Epithelial cell of prostate (primary cell): ENCODE results near the gene PCYOX1L.

ENCODE experiments used
- DNase-seq: peaks from one replicate; pipeline ENCODE4 v3.0.0-alpha.2; 2011; ENCODE audit warnings: low read depth, low spot score
- H3K27ac ChIP-seq: fragments of 450-650 bp; 2 replicates; pipeline ENCODE4 v1.5.1; 2017; ENCODE audit warnings: mild to moderate bottlenecking

PCYOX1L gene

GRCh38 chr5:149365418-149365817, 7.6 kb downstream of the PCYOX1L start:
- H3K27ac ChIP-seq = peak overlapping the region; percentile 31
- no peak for DNase-seq

- peak overlapping the region; percentile 31 for H3K27ac ChIP-seq
- no peak for DNase-seq
Measured at GRCh38 chr5:149366169-149366729, 8.4 kb downstream of the PCYOX1L start.

GRCh38 chr5:149367249-149367971, 9.6 kb downstream of the PCYOX1L start:
- no peak for DNase-seq

GRCh38 chr5:149367972-149368645, 10.3 kb downstream of the PCYOX1L start:
- DNase-seq = no peak
- no peak overlapping the region for H3K27ac ChIP-seq

More at GRCh38 chr5:149367249-149367971, 9.6 kb downstream of the PCYOX1L start:
- H3K27ac ChIP-seq = no peak overlapping the region

GRCh38 chr5:149370878-149371277, 13.0 kb downstream of the PCYOX1L start:
- no peak for DNase-seq
- H3K27ac ChIP-seq = no peak overlapping the region

- no peak overlapping the region for H3K27ac ChIP-seq
- DNase-seq = no peak
Measured at GRCh38 chr5:149371296-149371962, 13.6 kb downstream of the PCYOX1L start.

- H3K27ac ChIP-seq = no peak overlapping the region
- no peak for DNase-seq
Measured at GRCh38 chr5:149372076-149372795, 14.4 kb downstream of the PCYOX1L start.

- DNase-seq = no peak
- H3K27ac ChIP-seq = no peak overlapping the region
Measured at GRCh38 chr5:149372932-149373331, 15.1 kb downstream of the PCYOX1L start.

- DNase-seq = no peak
- no peak overlapping the region for H3K27ac ChIP-seq
Measured at GRCh38 chr5:149374303-149374702, 16.5 kb downstream of the PCYOX1L start.

GRCh38 chr5:149374801-149375200, 17.0 kb downstream of the PCYOX1L start:
- no peak overlapping the region for H3K27ac ChIP-seq

GRCh38 chr5:149375434-149375833, 17.6 kb downstream of the PCYOX1L start:
- H3K27ac ChIP-seq = no peak overlapping the region
- no peak for DNase-seq

More at GRCh38 chr5:149374801-149375200, 17.0 kb downstream of the PCYOX1L start:
- no peak for DNase-seq

GRCh38 chr5:149376104-149376503, 18.3 kb downstream of the PCYOX1L start:
- H3K27ac ChIP-seq = no peak overlapping the region
- no peak for DNase-seq

GRCh38 chr5:149376711-149377447, 19.0 kb downstream of the PCYOX1L start:
- no peak overlapping the region for H3K27ac ChIP-seq
- no peak for DNase-seq

GRCh38 chr5:149378241-149378820, 20.5 kb downstream of the PCYOX1L start:
- no peak overlapping the region for H3K27ac ChIP-seq
- DNase-seq = no peak

GRCh38 chr5:149379177-149379761, 21.4 kb downstream of the PCYOX1L start, which contains the start of gene IL17B:
Gene IL17B (minus strand): TSS chr5:149379292. CDS start chr5:149379225, 67 bp downstream.
- H3K27ac ChIP-seq = no peak within 1 kb of the TSS
- DNase-seq = no peak

- DNase-seq = no peak
Measured at GRCh38 chr5:149379818-149380374, 22.1 kb downstream of the PCYOX1L start.

GRCh38 chr5:149380466-149381121, 22.7 kb downstream of the PCYOX1L start:
- DNase-seq = no peak
- H3K27ac ChIP-seq = no peak overlapping the region

More at GRCh38 chr5:149379818-149380374, 22.1 kb downstream of the PCYOX1L start:
- no peak overlapping the region for H3K27ac ChIP-seq
